OCI-LY1 (cell line): ENCODE measurements around the gene FSHB.

Experiments used
- EZH2 ChIP-seq: fragments of 200-600 bp; sonication (generic), shearing (Covaris generic); IDR thresholded peaks from 2 replicates; pipeline ENCODE4 v1.8.0; 2017; ENCODE audit warnings: borderline replicate concordance, mixed run types, mild to moderate bottlenecking, antibody characterized with exemption, low read length, moderate library complexity, mixed read lengths
- TF ChIP-seq, protein P1 (sequence below): fragments of 200-600 bp; sonication (generic), shearing (Covaris generic); IDR thresholded peaks from 2 replicates; pipeline ENCODE4 v1.5.1; 2017; ENCODE audit warnings: mild to moderate bottlenecking, antibody characterized with exemption, low read length, moderate library complexity, mixed read lengths

- TF ChIP-seq, protein P1, sequence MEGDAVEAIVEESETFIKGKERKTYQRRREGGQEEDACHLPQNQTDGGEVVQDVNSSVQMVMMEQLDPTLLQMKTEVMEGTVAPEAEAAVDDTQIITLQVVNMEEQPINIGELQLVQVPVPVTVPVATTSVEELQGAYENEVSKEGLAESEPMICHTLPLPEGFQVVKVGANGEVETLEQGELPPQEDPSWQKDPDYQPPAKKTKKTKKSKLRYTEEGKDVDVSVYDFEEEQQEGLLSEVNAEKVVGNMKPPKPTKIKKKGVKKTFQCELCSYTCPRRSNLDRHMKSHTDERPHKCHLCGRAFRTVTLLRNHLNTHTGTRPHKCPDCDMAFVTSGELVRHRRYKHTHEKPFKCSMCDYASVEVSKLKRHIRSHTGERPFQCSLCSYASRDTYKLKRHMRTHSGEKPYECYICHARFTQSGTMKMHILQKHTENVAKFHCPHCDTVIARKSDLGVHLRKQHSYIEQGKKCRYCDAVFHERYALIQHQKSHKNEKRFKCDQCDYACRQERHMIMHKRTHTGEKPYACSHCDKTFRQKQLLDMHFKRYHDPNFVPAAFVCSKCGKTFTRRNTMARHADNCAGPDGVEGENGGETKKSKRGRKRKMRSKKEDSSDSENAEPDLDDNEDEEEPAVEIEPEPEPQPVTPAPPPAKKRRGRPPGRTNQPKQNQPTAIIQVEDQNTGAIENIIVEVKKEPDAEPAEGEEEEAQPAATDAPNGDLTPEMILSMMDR = no peak
- no peak for TF ChIP-seq EZH2
These were observed 23.8 kb downstream of the FSHB start for GRCh38 chr11:30254307-30255298.
